GM20431 (cell line): ENCODE data around the gene ULK4.
"Not testable (repeated sequence)": the region's sequence is repeated elsewhere in the genome, so short reads cannot be mapped to it uniquely, and the experiment has no call there.

Source experiments
- in situ Hi-C: fragments of 300-500 bp; cut with MseI, MboI; formaldehyde crosslinking; loops from one replicate; pipeline ENCODE4 v1.15.0; 2020; ENCODE audit warnings: low sequenced_read_pairs; ENCODE audit not compliant: unreplicated experiment

Gene ULK4

GRCh38 chr3:41599127-41599484 lies 362.8 kb downstream of the ULK4 start:
- in situ Hi-C loops, result no loop called here

- in situ Hi-C loops, result no loop called here
Measured at GRCh38 chr3:41598402-41599126, 363.3 kb downstream of the ULK4 start.

- in situ Hi-C loops, result no loop called here
Measured at GRCh38 chr3:41593774-41594173, 368.1 kb downstream of the ULK4 start.

- in situ Hi-C loops, result no loop called here
Measured at GRCh38 chr3:41592753-41593510, 369.0 kb downstream of the ULK4 start.

- in situ Hi-C loops, result no loop called here
Measured at GRCh38 chr3:41583014-41583413, 378.9 kb downstream of the ULK4 start.

GRCh38 chr3:41581700-41582099 lies 380.2 kb downstream of the ULK4 start:
- in situ Hi-C loops, result no loop called here

- in situ Hi-C loops, result no loop called here
Measured at GRCh38 chr3:41580274-41580959, 381.5 kb downstream of the ULK4 start.

- in situ Hi-C loops, result no loop called here
Measured at GRCh38 chr3:41579861-41580260, 382.0 kb downstream of the ULK4 start.

- in situ Hi-C loops, result no loop called here
Measured at GRCh38 chr3:41578798-41579197, 383.1 kb downstream of the ULK4 start.

- in situ Hi-C loops, result no loop called here
Measured at GRCh38 chr3:41575724-41576123, 386.2 kb downstream of the ULK4 start.

- in situ Hi-C loops, result no loop called here
Measured at GRCh38 chr3:41574900-41575299, 387.0 kb downstream of the ULK4 start.

GRCh38 chr3:41573591-41573990 lies 388.3 kb downstream of the ULK4 start:
- in situ Hi-C loops, result no loop called here

- in situ Hi-C loops, result no loop called here
Measured at GRCh38 chr3:41572092-41572491, 389.8 kb downstream of the ULK4 start.

GRCh38 chr3:41569632-41570305 lies 392.1 kb downstream of the ULK4 start:
- in situ Hi-C loops, result no loop called here

GRCh38 chr3:41565948-41566514 lies 395.9 kb downstream of the ULK4 start:
- in situ Hi-C loops, result no loop called here

GRCh38 chr3:41565003-41565402 lies 396.9 kb downstream of the ULK4 start:
- in situ Hi-C loops, result no loop called here

GRCh38 chr3:41556245-41556644 lies 405.7 kb downstream of the ULK4 start:
- in situ Hi-C loops, result not testable (repeated sequence)

GRCh38 chr3:41532976-41533375 lies 428.9 kb downstream of the ULK4 start:
- in situ Hi-C loops, result no loop called here

- in situ Hi-C loops, result no loop called here
Measured at GRCh38 chr3:41526995-41527573, 434.8 kb downstream of the ULK4 start.
